NCI-H2107 (cell line): ENCODE data around the gene MIOX.

Source experiments
- DNase-seq: peaks from one replicate; lab custom pipeline; 2025; lab: John Stamatoyannopoulos, UW

The MIOX gene

DNA sequence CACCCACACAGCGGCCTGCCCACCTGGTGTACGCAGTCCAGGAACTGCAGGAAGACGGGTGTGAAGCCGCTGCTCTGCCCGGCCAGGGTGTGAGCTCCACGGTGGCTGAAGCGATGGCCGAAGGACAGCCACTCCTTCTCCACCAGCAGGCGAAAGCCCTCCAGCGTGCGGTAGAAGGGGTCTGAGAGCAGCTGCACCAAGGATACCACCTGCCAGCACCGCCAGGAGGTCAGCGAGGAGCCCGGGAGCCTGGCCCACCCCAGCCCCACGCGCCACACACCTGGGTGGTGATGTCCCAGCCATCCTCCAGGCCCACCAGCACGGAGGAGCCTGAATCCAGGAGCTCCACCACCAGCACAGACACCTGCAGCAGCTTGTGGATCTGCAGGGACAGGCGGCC lies 31.5 kb upstream of the MIOX start:
- DNase-seq = no peak

- DNase-seq = no peak
Observed at GRCh38 chr22:50456026-50456425, 30.6 kb upstream of the MIOX start.

GRCh38 chr22:50456466-50457234 lies 30.0 kb upstream of the MIOX start:
- no peak for DNase-seq

GRCh38 chr22:50459016-50459415 lies 27.6 kb upstream of the MIOX start:
- no peak for DNase-seq

DNA sequence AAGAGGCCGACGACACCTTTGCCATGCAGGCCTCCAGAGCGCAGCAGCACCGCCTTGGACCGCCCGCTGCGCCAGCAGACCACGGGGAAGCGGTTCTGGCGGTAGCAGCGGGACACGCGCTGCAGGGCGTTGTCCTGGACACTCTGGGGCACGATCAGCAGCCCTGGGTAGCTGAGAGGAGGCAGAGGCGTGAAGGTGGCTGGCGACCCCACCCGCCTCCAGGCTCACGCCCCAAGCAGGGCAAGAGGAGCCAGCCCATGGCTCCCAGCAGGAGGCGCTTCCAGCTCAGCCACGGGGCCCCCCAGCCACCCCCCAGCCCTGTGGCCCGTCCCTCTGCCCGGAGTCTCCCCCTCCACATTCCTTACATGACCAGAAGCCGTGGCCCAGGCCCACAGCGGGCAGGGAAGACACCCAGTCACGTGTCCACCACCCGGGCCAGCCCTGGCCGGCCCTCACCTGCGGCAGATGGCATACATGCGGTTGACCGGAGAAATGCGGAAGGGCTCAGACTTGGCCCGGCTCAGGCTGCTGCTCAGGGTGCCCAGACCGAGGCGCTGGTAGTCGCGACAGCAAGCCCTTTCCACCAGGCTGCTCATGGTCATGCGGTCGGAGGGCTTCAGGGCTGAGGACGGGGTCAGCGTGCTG lies 27.0 kb upstream of the MIOX start:
- no peak for DNase-seq

GRCh38 chr22:50460938-50461337 lies 25.7 kb upstream of the MIOX start:
- no peak for DNase-seq

DNA sequence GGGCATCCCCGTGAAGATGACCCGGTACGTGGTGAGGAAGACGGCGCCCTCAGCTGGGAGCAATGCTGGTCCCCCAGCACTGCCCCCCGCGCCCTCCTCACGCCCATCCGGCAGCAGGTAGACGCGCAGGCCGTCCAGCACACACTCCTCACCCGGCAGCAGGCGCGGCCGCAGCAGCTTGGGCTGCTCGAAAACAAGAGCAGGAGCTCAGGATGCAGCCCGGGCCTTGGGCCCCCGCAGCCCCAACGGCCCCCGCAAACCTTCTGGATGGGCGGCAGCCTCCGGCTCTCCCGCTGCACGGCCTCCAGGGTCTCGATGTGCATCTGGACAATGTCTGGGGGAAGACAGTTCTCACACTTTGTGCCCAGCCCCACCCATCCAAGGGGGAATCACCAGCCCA lies 25.1 kb upstream of the MIOX start:
- DNase-seq = no peak

GRCh38 chr22:50461979-50462540 lies 24.6 kb upstream of the MIOX start:
- no peak for DNase-seq

DNA sequence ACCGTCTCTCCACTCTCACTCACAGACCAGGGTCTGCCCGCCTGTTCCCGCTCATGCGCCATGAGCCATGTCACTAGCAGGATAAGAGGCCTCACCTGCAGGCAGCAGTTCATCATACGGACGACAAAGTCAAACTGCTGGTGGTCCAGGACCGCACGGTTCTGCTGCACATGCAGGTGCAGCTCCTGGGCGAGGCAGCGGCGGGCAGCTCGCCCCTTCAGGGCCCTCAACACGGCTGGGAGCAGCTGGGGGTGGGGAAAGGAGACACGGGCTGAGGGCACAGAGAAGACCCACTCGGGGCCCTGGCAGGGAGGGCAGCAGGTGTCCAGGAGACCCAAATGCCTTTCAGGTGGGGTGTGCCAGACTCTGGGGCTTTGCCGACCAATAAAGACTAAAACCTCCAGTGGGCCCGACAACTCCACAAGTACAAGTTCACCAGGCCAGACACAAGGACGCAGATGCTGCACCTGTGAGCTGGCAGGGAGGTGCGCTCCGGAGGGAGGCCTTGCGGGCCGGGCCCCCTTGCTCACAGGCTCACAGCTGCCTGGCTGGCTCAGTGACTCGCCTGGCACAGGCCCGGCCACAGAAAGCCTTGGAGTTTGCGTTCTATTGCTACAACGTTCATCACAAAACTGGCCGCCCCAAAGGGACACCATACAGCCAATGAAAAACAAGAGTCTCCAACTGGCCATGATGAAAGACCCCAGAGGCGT lies 23.3 kb upstream of the MIOX start:
- no peak for DNase-seq

DNA sequence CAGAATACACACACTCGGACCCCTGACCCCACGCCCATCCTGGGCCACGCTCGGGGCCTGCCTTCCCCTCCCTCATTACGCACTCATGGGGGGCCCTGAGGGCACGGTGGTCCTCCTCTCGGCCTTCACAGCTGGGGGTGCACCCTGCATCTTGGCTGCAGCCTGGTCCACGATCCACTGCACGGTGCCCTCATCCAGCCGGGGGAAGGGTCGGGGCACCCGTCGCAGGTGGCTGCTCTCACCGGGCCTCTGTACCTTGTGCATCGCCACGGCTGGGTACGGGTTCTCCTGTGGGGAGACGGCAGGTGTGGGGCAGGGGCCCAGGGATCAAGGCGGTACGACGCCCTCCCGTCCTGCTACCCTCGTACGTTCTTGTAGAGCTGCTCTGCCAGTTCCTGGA lies 22.2 kb upstream of the MIOX start:
- no peak for DNase-seq

DNA sequence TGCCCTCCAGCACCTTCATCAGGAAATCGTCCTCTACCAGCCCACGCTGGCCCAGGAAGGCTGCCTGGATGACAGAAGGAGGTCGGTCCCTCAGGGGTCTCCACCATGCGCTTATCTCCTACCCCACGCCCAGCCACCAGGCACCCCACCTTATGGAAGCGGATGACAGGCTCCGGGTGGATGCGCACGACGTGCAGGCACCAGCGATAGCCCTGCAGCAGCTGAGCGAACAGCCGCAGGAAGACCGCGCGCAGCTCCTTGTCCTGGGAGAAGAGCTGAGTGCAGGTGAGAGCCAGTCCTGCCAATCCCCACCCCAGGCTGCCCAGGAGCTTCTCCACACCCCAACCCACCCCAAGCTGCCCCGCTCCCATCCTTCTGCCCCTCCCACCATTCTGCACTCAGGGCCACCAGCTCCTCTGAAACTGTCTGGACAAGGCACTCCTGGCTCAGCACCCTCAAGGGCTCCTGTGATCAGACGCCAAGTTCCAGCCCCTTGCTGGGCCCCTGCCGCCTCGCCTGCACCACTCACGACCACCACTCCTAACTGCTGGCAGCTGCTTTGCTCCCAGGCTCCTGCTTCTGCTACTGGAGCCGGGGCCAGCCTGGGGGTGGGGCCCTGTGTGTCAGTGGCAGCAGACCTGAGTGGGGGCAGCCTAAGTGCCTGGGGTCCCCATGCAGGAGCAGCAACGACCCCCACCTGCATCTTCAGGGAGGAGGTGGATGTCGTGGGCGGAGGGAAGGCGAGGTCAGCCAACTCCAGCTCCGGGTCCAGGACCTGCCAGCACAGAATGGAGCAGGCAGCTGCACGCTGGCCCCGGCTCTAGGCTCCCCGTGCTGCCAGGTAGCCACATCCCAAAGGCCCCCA lies 21.4 kb upstream of the MIOX start:
- DNase-seq = no peak

DNA sequence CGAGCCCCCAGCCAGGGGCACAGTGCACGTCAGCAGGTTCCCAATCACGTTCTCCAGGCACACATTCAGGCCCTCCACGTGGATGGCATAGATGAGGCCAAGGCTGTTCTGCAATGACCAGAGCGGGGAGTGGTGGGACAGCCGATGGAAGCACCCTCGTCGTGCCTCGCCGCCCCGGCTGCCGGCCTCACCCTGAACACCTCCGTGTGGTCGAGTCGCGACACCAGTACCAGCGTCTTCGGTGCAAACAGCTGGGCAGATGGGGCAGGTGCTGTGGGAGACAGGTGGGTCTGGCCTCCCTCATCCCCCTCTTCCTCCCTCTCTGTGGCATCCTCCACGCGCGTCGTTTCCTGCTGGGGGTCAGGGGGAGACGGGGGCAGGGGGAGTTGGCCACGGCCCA lies 19.3 kb upstream of the MIOX start:
- no peak for DNase-seq

GRCh38 chr22:50467773-50468440 lies 18.8 kb upstream of the MIOX start:
- no peak for DNase-seq

- no peak for DNase-seq
Observed at GRCh38 chr22:50468626-50469025, 18.0 kb upstream of the MIOX start.

DNA sequence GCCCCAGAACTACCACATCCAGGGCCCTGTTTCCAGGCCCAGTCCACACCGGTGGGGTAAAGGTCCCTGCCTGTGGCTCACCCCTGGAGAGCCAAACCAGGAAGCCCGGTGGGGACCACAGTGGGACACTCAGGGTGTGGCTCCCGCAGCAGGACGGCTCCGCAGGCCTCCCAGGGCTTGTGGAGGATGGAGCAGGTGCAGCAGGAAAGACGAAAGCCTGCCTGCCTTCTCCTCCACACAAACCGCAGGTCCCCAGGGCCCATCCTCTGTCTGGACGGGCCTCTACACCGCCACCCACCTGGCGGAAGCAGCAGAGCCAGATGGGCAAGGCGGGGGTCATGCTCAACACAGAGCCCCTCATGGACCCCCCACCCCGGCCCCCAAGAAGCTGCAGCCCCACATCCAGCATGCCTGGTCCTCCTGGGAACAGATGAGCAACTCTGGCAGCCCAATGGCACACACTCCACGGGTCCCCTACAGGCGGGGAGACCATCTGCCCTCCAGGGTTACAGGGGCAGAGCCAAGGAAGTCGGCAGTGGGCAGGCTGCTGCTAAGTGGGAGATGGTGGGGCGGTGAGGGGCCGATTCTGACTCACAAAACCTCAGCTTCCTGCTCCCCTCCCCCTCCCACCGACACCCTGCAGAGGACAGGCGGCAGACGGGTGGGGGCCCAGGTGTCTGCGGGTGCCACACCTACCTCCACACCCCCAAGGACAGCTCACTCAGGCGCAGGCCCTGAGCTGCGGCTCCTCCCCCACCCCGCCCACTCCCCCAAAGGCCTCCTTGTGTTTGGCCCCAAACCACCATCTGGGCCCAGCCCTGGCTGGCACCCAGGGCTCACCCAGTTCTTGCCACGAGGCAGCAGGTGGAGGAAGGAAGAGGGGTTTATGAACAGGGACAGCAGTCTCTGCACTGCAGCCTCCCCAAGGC lies 17.0 kb upstream of the MIOX start:
- DNase-seq = peak; percentile 78

DNA sequence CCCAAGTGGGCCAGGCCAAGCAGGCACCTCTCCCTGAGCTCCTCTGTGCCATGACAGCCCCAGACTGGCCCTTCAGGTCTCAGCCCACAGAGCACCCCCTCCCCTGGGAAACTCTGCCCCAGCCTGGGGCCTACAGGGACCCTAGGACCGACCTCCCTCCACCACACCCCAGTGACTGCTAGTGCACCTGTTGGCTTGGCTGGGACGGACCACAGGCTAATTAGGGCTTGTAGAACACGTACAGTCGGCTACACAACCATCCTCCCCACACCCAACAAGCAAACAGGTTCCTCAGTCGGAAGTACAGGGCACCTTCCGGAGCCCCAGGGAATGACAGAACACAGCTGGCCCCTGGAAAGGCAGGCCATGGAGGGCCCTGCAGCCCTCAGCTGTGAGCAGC lies 16.2 kb upstream of the MIOX start:
- DNase-seq = no peak

- no peak for DNase-seq
Observed at GRCh38 chr22:50471197-50471847, 15.3 kb upstream of the MIOX start.

- DNase-seq = no peak
Observed at GRCh38 chr22:50471962-50472361, 14.7 kb upstream of the MIOX start.

GRCh38 chr22:50473088-50473487 lies 13.6 kb upstream of the MIOX start:
- no peak for DNase-seq
